SIG-M5 (cell line): ENCODE results near the gene ALDH3B2.
"Not testable (repeated sequence)": the region's sequence is repeated elsewhere in the genome, so short reads cannot be mapped to it uniquely, and the experiment has no call there.

ENCODE experiments used
- DNase-seq: peaks from one replicate; lab custom pipeline; 2025; lab: John Stamatoyannopoulos, UW

ALDH3B2 gene

GRCh38 chr11:67642173-67643120 is 32.0 kb downstream of the ALDH3B2 start:
- DNase-seq, result no peak

GRCh38 chr11:67641338-67642172 is 32.9 kb downstream of the ALDH3B2 start:
- no peak for DNase-seq

GRCh38 chr11:67640758-67641337 is 33.6 kb downstream of the ALDH3B2 start:
- no peak for DNase-seq

GRCh38 chr11:67640021-67640757 is 34.2 kb downstream of the ALDH3B2 start:
- DNase-seq, result no peak

- no peak for DNase-seq
Measured at GRCh38 chr11:67639438-67639859, 35.0 kb downstream of the ALDH3B2 start, which contains the start of gene TBX10. Gene TBX10, minus strand, starts transcription at chr11:67639763. Its CDS starts 291 bp downstream, at chr11:67639472.

- no peak for DNase-seq
Measured at GRCh38 chr11:67638535-67639437, 35.6 kb downstream of the ALDH3B2 start.

- DNase-seq, result not testable (repeated sequence)
Measured at GRCh38 chr11:67637441-67637840, 37.0 kb downstream of the ALDH3B2 start.

- no peak for DNase-seq
Measured at GRCh38 chr11:67636962-67637361, 37.5 kb downstream of the ALDH3B2 start.

GRCh38 chr11:67635231-67635521 is 39.2 kb downstream of the ALDH3B2 start:
- no peak for DNase-seq

GRCh38 chr11:67634366-67635230 is 39.8 kb downstream of the ALDH3B2 start:
- no peak for DNase-seq

GRCh38 chr11:67633758-67634365 is 40.6 kb downstream of the ALDH3B2 start:
- no peak for DNase-seq

GRCh38 chr11:67632982-67633755 is 41.3 kb downstream of the ALDH3B2 start:
- DNase-seq, result no peak

- DNase-seq, result no peak
Measured at GRCh38 chr11:67632175-67632981, 42.0 kb downstream of the ALDH3B2 start.

GRCh38 chr11:67631853-67632174 is 42.6 kb downstream of the ALDH3B2 start:
- DNase-seq, result no peak

- no peak for DNase-seq
Measured at GRCh38 chr11:67631411-67631810, 43.0 kb downstream of the ALDH3B2 start.

- no peak for DNase-seq
Measured at GRCh38 chr11:67630943-67631331, 43.5 kb downstream of the ALDH3B2 start.

- peak; percentile 81 for DNase-seq
Measured at GRCh38 chr11:67630228-67630942, 44.0 kb downstream of the ALDH3B2 start.
